Osteoblast (primary cell): Measurements from ENCODE around the gene WDR72. TPM values are rescaled to one million over a fixed set of nuclear protein-coding genes. Genes with fewer than 3 reads are reported as not detected.

Source experiments
- DNase-seq: peaks from one replicate; pipeline ENCODE4 v3.0.0; 2011; ENCODE audit warnings: low spot score, mixed read lengths; ENCODE audit not compliant: insufficient read length; ENCODE audit errors: missing footprints
- H2AFZ ChIP-seq: 2 replicates; pipeline ENCODE4 v1.6.0; 2011; ENCODE audit warnings: mild to moderate bottlenecking, low read length
- H3K27ac ChIP-seq: 2 replicates; pipeline ENCODE4 v1.5.1; 2011; ENCODE audit warnings: mild to moderate bottlenecking, low read depth, low read length, moderate library complexity
- H3K27me3 ChIP-seq: 2 replicates; pipeline ENCODE4 v1.6.0; 2012; ENCODE audit warnings: mild to moderate bottlenecking, control low read depth, inconsistent platforms, low read length, moderate library complexity; ENCODE audit not compliant: insufficient read depth
- H3K36me3 ChIP-seq: 2 replicates; pipeline ENCODE4 v1.5.1; 2011; ENCODE audit warnings: mild to moderate bottlenecking, low read length, control low read depth, moderate library complexity; ENCODE audit not compliant: insufficient read depth
- H3K4me1 ChIP-seq: 2 replicates; pipeline ENCODE4 v1.5.1; 2011; ENCODE audit warnings: mild to moderate bottlenecking, low read length, control low read depth, moderate library complexity; ENCODE audit not compliant: insufficient read depth
- H3K4me2 ChIP-seq: 2 replicates; pipeline ENCODE4 v1.6.0; 2011; ENCODE audit warnings: mild to moderate bottlenecking, low read length; ENCODE audit not compliant: insufficient read depth
- H3K4me3 ChIP-seq: fragments of 200-600 bp; sonication (generic); 3 replicates; pipeline ENCODE4 v1.5.1; 2012; ENCODE audit warnings: mild to moderate bottlenecking, low read length, inconsistent platforms; ENCODE audit not compliant: insufficient read depth
- H3K79me2 ChIP-seq: 2 replicates; pipeline ENCODE4 v1.6.0; 2012; ENCODE audit warnings: mild to moderate bottlenecking, low read length, control low read depth, inconsistent platforms; ENCODE audit not compliant: insufficient read depth
- H3K9me3 ChIP-seq: 2 replicates; pipeline ENCODE4 v1.5.1; 2011; ENCODE audit warnings: low read depth, low read length, control low read depth
- H4K20me1 ChIP-seq: 2 replicates; pipeline ENCODE4 v1.6.0; 2012; ENCODE audit warnings: mild to moderate bottlenecking, low read length, control low read depth; ENCODE audit not compliant: insufficient read depth
- total RNA-seq: library from RNA; depleted of rRNA; stranded (reverse); fragments of >200 nt; gene quantifications from 2 replicates; pipeline ENCODE4 v1.2.3, GENCODE V29; 2012
- TF ChIP-seq, protein P1 (sequence below): IDR thresholded peaks from 2 replicates; pipeline ENCODE4 v1.5.1; 2011; ENCODE audit warnings: mild to moderate bottlenecking, low read depth, low read length, moderate library complexity; ENCODE audit errors: extremely low read depth

Gene WDR72
- total RNA-seq, 1 donor: not detected

DNA sequence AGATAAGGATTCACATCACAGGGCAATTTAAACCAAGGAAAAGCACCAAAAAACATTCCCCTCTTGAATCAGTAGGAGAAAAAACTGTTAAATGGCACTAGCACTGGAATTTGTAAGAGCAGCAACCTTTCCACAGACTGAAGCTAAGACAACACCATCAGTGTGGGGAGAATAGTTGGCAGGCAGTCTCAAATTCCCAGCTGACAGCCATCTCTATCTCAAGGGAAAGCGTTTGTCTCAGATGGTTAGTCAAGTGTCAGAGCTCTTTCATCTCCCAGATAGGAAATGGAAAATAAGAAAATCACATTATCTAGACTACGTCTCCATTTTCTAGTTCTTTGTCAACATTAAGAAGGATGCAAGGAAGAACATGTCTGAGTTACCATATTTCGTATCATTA is 228.7 kb downstream of the WDR72 start:
- no peaks in the 10 kb centered on the region for H4K20me1 ChIP-seq
- H3K27ac ChIP-seq: no peak overlapping the region
- no peaks in the 10 kb centered on the region for H3K79me2 ChIP-seq
- no peaks in the 10 kb centered on the region for H3K4me1 ChIP-seq
- no peaks in the 10 kb centered on the region for H3K9me3 ChIP-seq
- DNase-seq: no peak
- H3K27me3 ChIP-seq: no peaks in the 10 kb centered on the region
- H2AFZ ChIP-seq: no peak overlapping the region
- H3K4me3 ChIP-seq: no peak overlapping the region
- H3K36me3 ChIP-seq: no peaks in the 10 kb centered on the region
- TF ChIP-seq, protein P1, sequence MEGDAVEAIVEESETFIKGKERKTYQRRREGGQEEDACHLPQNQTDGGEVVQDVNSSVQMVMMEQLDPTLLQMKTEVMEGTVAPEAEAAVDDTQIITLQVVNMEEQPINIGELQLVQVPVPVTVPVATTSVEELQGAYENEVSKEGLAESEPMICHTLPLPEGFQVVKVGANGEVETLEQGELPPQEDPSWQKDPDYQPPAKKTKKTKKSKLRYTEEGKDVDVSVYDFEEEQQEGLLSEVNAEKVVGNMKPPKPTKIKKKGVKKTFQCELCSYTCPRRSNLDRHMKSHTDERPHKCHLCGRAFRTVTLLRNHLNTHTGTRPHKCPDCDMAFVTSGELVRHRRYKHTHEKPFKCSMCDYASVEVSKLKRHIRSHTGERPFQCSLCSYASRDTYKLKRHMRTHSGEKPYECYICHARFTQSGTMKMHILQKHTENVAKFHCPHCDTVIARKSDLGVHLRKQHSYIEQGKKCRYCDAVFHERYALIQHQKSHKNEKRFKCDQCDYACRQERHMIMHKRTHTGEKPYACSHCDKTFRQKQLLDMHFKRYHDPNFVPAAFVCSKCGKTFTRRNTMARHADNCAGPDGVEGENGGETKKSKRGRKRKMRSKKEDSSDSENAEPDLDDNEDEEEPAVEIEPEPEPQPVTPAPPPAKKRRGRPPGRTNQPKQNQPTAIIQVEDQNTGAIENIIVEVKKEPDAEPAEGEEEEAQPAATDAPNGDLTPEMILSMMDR: no peak
- no peak overlapping the region for H3K4me2 ChIP-seq

DNA sequence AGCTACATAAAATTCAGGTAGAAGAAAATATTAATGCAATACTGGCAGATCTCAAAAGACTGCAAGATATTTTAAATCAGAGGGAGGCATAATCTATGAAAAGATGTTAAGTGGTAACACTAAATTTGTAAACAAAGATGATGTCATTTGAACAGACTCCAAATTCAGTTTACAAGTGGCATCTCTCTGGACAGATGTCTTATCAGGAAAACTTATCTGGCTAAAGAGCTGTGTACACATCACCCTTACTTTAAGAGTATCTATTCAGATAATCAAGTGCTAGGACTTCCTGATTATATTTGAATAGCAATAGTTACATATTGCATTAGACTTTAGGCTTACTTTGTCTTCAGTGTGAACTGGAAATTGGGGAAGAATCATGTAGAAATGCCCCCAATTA is 231.5 kb downstream of the WDR72 start:
- H3K9me3 ChIP-seq: no peaks in the 10 kb centered on the region
- H3K4me1 ChIP-seq: no peaks in the 10 kb centered on the region
- no peaks in the 10 kb centered on the region for H4K20me1 ChIP-seq
- H3K4me2 ChIP-seq: no peak overlapping the region
- H3K36me3 ChIP-seq: no peaks in the 10 kb centered on the region
- H3K4me3 ChIP-seq: no peak overlapping the region
- TF ChIP-seq, protein P1: no peak
- no peak overlapping the region for H3K27ac ChIP-seq
- DNase-seq: no peak
- H3K27me3 ChIP-seq: no peaks in the 10 kb centered on the region
- H2AFZ ChIP-seq: no peak overlapping the region
- H3K79me2 ChIP-seq: no peaks in the 10 kb centered on the region

DNA sequence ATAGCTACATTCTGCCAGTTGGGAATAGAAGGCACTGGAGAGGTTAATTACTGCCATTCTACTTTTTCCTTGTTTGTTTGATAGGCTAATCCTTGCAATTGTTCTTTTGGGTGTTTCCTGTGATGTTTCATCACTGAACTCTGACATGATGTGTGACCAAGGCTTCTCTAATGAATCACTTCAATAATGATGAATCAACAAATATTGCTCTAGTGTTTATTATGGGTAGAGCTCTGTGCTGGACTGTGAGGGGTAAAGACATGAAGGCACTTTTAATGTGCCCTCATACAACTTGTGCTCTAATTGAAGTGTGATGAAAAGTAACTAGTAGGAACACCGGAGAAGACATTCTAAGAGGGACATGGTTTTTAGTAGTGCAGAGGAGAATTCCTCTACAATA is 233.6 kb downstream of the WDR72 start:
- no peak overlapping the region for H3K27ac ChIP-seq
- H3K4me2 ChIP-seq: no peak overlapping the region
- no peaks in the 10 kb centered on the region for H3K36me3 ChIP-seq
- H3K4me3 ChIP-seq: no peak overlapping the region
- no peaks in the 10 kb centered on the region for H4K20me1 ChIP-seq
- TF ChIP-seq, protein P1: no peak
- no peaks in the 10 kb centered on the region for H3K79me2 ChIP-seq
- no peak for DNase-seq
- no peak overlapping the region for H2AFZ ChIP-seq
- no peaks in the 10 kb centered on the region for H3K4me1 ChIP-seq
- no peaks in the 10 kb centered on the region for H3K9me3 ChIP-seq
- no peaks in the 10 kb centered on the region for H3K27me3 ChIP-seq

DNA sequence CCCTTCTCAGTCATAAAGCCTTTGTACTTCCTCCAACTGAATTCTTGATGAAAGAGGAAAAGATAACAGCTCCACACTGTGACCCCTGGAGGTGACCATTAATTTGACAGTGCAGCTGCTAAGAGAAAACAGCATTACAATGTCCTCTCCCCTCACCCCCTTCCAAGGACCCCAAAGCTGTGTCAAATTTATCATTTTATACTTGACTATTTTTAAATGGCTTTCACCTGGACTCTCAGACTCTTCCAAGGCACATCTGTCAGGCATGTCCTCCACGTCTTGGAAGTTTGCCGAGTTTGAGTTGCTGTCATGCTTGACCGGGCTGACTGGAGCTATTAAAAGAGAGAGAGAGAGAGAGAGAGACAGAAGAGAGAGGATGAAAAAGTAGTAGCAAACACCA is 236.5 kb downstream of the WDR72 start:
- Histone ChIP-seq H3K36me3 (no peaks in the 10 kb centered on the region), H2AFZ (no peak overlapping the region), H3K27ac (no peak overlapping the region), H4K20me1 (no peaks in the 10 kb centered on the region), H3K4me3 (no peak overlapping the region), H3K4me2 (no peak overlapping the region), H3K9me3 (no peaks in the 10 kb centered on the region), H3K27me3 (no peaks in the 10 kb centered on the region), H3K79me2 (no peaks in the 10 kb centered on the region), H3K4me1 (no peaks in the 10 kb centered on the region)
- TF ChIP-seq, protein P1: no peak
- no peak for DNase-seq
